Uterus (tissue), 2 donors: ENCODE results near the gene RSL24D1.

Experiments used
- CTCF ChIP-seq, 4 experiments: fragments of 200-600 bp in 2 of 4; fragments of 450-650 bp in 2 of 4; sonication (generic) in 2 of 4; IDR thresholded peaks; one replicate each; pipeline ENCODE4 v1.5.1; 2016 to 2019; ENCODE audit warnings: antibody characterized with exemption in 4 of 4, mild to moderate bottlenecking in 2 of 4, moderate library complexity in 1 of 4
- POLR2A ChIP-seq, 2 donors: fragments of 450-650 bp; IDR thresholded peaks; one replicate each; pipeline ENCODE4 v1.6.1; 2016; ENCODE audit warnings: antibody characterized with exemption in 2 of 2, mild to moderate bottlenecking in 1 of 2, moderate library complexity in 1 of 2

- TF ChIP-seq CTCF (IDR thresholded peaks at IDR 0.05) (no peak), POLR2A (IDR thresholded peaks at IDR 0.05) (no peak)
These were observed 17.6 kb downstream of the RSL24D1 start for GRCh38 chr15:55179141-55179540.
